HL-60 (cell line): Measurements from ENCODE around the gene MYH10.

Source experiments
- GABPA ChIP-seq: IDR thresholded peaks from 2 replicates; pipeline ENCODE4 v1.6.1; 2012; ENCODE audit warnings: low read depth
- POLR2AphosphoS5 ChIP-seq: IDR thresholded peaks from 2 replicates; pipeline ENCODE4 v1.6.1; 2012; ENCODE audit warnings: low read depth
- SPI1 ChIP-seq: IDR thresholded peaks from 2 replicates; pipeline ENCODE4 v1.6.1; 2012; ENCODE audit warnings: low read depth, mild to moderate bottlenecking, borderline replicate concordance
- TF ChIP-seq, protein P1 (sequence below): IDR thresholded peaks from one replicate; pipeline ENCODE4 v1.5.1; 2011; ENCODE audit warnings: low read length, control low read depth, inconsistent platforms; ENCODE audit not compliant: insufficient read depth
- TF ChIP-seq, protein P2 (sequence below): IDR thresholded peaks from 2 replicates; pipeline ENCODE4 v1.6.1; 2012; ENCODE audit warnings: low read depth; ENCODE audit not compliant: insufficient replicate concordance

DNA sequence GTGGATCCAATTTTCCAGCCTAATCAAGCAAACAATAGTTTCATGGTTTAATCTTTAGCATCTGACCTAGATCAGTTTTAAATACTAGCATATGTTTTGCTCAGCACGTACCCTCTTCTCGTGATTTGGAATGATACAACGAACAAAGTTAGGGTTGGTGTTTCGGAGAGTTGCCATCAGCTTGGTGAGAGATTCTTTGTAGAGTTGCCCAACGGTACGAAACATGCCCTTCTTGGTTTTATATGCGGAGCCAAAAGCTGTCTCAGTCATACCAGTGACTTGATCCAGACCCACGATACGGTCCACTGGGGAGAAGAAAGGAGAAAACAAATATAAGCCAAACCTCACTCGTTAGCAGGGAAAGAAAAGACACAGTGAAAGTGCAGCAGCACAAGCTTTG is 109.5 kb downstream of the MYH10 start:
- TF ChIP-seq, protein P1, sequence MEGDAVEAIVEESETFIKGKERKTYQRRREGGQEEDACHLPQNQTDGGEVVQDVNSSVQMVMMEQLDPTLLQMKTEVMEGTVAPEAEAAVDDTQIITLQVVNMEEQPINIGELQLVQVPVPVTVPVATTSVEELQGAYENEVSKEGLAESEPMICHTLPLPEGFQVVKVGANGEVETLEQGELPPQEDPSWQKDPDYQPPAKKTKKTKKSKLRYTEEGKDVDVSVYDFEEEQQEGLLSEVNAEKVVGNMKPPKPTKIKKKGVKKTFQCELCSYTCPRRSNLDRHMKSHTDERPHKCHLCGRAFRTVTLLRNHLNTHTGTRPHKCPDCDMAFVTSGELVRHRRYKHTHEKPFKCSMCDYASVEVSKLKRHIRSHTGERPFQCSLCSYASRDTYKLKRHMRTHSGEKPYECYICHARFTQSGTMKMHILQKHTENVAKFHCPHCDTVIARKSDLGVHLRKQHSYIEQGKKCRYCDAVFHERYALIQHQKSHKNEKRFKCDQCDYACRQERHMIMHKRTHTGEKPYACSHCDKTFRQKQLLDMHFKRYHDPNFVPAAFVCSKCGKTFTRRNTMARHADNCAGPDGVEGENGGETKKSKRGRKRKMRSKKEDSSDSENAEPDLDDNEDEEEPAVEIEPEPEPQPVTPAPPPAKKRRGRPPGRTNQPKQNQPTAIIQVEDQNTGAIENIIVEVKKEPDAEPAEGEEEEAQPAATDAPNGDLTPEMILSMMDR, result no peak
- TF ChIP-seq, protein P2, sequence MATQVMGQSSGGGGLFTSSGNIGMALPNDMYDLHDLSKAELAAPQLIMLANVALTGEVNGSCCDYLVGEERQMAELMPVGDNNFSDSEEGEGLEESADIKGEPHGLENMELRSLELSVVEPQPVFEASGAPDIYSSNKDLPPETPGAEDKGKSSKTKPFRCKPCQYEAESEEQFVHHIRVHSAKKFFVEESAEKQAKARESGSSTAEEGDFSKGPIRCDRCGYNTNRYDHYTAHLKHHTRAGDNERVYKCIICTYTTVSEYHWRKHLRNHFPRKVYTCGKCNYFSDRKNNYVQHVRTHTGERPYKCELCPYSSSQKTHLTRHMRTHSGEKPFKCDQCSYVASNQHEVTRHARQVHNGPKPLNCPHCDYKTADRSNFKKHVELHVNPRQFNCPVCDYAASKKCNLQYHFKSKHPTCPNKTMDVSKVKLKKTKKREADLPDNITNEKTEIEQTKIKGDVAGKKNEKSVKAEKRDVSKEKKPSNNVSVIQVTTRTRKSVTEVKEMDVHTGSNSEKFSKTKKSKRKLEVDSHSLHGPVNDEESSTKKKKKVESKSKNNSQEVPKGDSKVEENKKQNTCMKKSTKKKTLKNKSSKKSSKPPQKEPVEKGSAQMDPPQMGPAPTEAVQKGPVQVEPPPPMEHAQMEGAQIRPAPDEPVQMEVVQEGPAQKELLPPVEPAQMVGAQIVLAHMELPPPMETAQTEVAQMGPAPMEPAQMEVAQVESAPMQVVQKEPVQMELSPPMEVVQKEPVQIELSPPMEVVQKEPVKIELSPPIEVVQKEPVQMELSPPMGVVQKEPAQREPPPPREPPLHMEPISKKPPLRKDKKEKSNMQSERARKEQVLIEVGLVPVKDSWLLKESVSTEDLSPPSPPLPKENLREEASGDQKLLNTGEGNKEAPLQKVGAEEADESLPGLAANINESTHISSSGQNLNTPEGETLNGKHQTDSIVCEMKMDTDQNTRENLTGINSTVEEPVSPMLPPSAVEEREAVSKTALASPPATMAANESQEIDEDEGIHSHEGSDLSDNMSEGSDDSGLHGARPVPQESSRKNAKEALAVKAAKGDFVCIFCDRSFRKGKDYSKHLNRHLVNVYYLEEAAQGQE, result no peak
- no peak for TF ChIP-seq POLR2AphosphoS5
- TF ChIP-seq GABPA, result no peak
- TF ChIP-seq SPI1, result no peak
